Measurements from ENCODE around the gene BICDL1.
"Not testable (repeated sequence)": the region's sequence is repeated elsewhere in the genome, so short reads cannot be mapped to it uniquely, and the experiment has no call there.

The BICDL1 gene

GRCh38 chr12:119964123-119964522 lies 24.9 kb upstream of the BICDL1 start:
- Histone ChIP-seq H3K9me2 (replicated peaks; ENCODE audit: insufficient read depth, low read length) (no peaks in the 10 kb centered on the region), H3K4me2 (ENCODE audit: low read depth, low read length, poor library complexity, severe bottlenecking) (no peak overlapping the region), H3F3A (ENCODE audit: insufficient read depth) (no peaks in the 10 kb centered on the region), H4K20me1 (ENCODE audit: low read depth, low read length) (no peaks in the 10 kb centered on the region), H3K9ac (ENCODE audit: low read length) (no peak overlapping the region), H2AFZ (ENCODE audit: low read depth, low read length, severe bottlenecking) (no peak overlapping the region), H3K27ac (ENCODE audit: low read depth, low read length) (no peak overlapping the region), H3K27me3 (ENCODE audit: low read length) (no peaks in the 10 kb centered on the region), H3K9me3 (ENCODE audit: insufficient read depth, low read length) (no peaks in the 10 kb centered on the region), H3K79me2 (ENCODE audit: insufficient read depth, low read length) (no peaks in the 10 kb centered on the region), H3K36me3 (ENCODE audit: low read length) (no peaks in the 10 kb centered on the region), H3K4me3 (ENCODE audit: insufficient read depth, low read length, poor library complexity, severe bottlenecking) (no peak overlapping the region)
- no peak for TF ChIP-seq EZH2phosphoT487 (conservative IDR thresholded peaks at IDR 0.05; ENCODE audit: low read length)
- no peak for TF ChIP-seq CTCF (IDR thresholded peaks at IDR 0.05; ENCODE audit: insufficient read depth, low read length, poor library complexity, severe bottlenecking)

GRCh38 chr12:119964929-119965328 lies 24.1 kb upstream of the BICDL1 start:
- Histone ChIP-seq H3K79me2 (ENCODE audit: insufficient read depth, low read length) (no peaks in the 10 kb centered on the region), H2AFZ (ENCODE audit: low read depth, low read length, severe bottlenecking) (no peak overlapping the region), H3K27ac (ENCODE audit: low read depth, low read length) (no peak overlapping the region), H3K9me2 (replicated peaks; ENCODE audit: insufficient read depth, low read length) (no peaks in the 10 kb centered on the region), H3K9me3 (ENCODE audit: insufficient read depth, low read length) (no peaks in the 10 kb centered on the region), H3K36me3 (ENCODE audit: low read length) (no peaks in the 10 kb centered on the region), H4K20me1 (ENCODE audit: low read depth, low read length) (no peaks in the 10 kb centered on the region), H3K27me3 (ENCODE audit: low read length) (no peaks in the 10 kb centered on the region), H3K4me3 (ENCODE audit: insufficient read depth, low read length, poor library complexity, severe bottlenecking) (no peak overlapping the region), H3F3A (ENCODE audit: insufficient read depth) (no peaks in the 10 kb centered on the region), H3K4me2 (ENCODE audit: low read depth, low read length, poor library complexity, severe bottlenecking) (no peak overlapping the region), H3K9ac (ENCODE audit: low read length) (no peak overlapping the region)
- TF ChIP-seq CTCF (IDR thresholded peaks at IDR 0.05; ENCODE audit: insufficient read depth, low read length, poor library complexity, severe bottlenecking) (no peak), EZH2phosphoT487 (conservative IDR thresholded peaks at IDR 0.05; ENCODE audit: low read length) (no peak)

- Histone ChIP-seq H3K4me3 (ENCODE audit: insufficient read depth, low read length, poor library complexity, severe bottlenecking) (no peak overlapping the region), H3K27ac (ENCODE audit: low read depth, low read length) (no peak overlapping the region), H3K9ac (ENCODE audit: low read length) (no peak overlapping the region), H2AFZ (ENCODE audit: low read depth, low read length, severe bottlenecking) (no peak overlapping the region), H3K9me3 (ENCODE audit: insufficient read depth, low read length) (no peaks in the 10 kb centered on the region), H3K36me3 (ENCODE audit: low read length) (no peaks in the 10 kb centered on the region), H3F3A (ENCODE audit: insufficient read depth) (no peaks in the 10 kb centered on the region), H3K9me2 (replicated peaks; ENCODE audit: insufficient read depth, low read length) (no peaks in the 10 kb centered on the region), H3K79me2 (ENCODE audit: insufficient read depth, low read length) (no peaks in the 10 kb centered on the region), H3K27me3 (ENCODE audit: low read length) (0 out of 2 replicates have a peak, but pooled peaks cover 5% of the 10 kb centered on the region), H4K20me1 (ENCODE audit: low read depth, low read length) (no peaks in the 10 kb centered on the region), H3K4me2 (ENCODE audit: low read depth, low read length, poor library complexity, severe bottlenecking) (no peak overlapping the region)
- TF ChIP-seq CTCF (IDR thresholded peaks at IDR 0.05; ENCODE audit: insufficient read depth, low read length, poor library complexity, severe bottlenecking) (no peak), EZH2phosphoT487 (conservative IDR thresholded peaks at IDR 0.05; ENCODE audit: low read length) (no peak)
Observed at GRCh38 chr12:119980242-119980641, 8.8 kb upstream of the BICDL1 start.

- H3K4me3 ChIP-seq (ENCODE audit: insufficient read depth, low read length, poor library complexity, severe bottlenecking); H3K27me3 ChIP-seq (ENCODE audit: low read length); H3K9me3 ChIP-seq (ENCODE audit: insufficient read depth, low read length); H3K27ac ChIP-seq (ENCODE audit: low read depth, low read length); H3K4me2 ChIP-seq (ENCODE audit: low read depth, low read length, poor library complexity, severe bottlenecking); H4K20me1 ChIP-seq (ENCODE audit: low read depth, low read length); H3K79me2 ChIP-seq (ENCODE audit: insufficient read depth, low read length); H3K36me3 ChIP-seq (ENCODE audit: low read length); H3K9me2 ChIP-seq (replicated peaks; ENCODE audit: insufficient read depth, low read length); H3K9ac ChIP-seq (ENCODE audit: low read length); H3F3A ChIP-seq (ENCODE audit: insufficient read depth); H2AFZ ChIP-seq (ENCODE audit: low read depth, low read length, severe bottlenecking): not testable (repeated sequence)
Observed at GRCh38 chr12:119980702-119981101, 8.3 kb upstream of the BICDL1 start.
